GM11168 (cell line): ENCODE results near the gene SUPT3H.

Experiments
- in situ Hi-C: fragments of 300-500 bp; cut with MboI; formaldehyde crosslinking; loops from one replicate; pipeline ENCODE4 v1.12.0; 2022; ENCODE audit warnings: low sequenced_read_pairs; ENCODE audit not compliant: unreplicated experiment

Gene SUPT3H

GRCh38 chr6:44974511-44974910 lies 403.2 kb downstream of the SUPT3H start:
- in situ Hi-C loops: no loop called here

- in situ Hi-C loops: no loop called here
These were observed 405.0 kb downstream of the SUPT3H start for GRCh38 chr6:44972709-44973108.

GRCh38 chr6:44969446-44970185 lies 408.1 kb downstream of the SUPT3H start:
- in situ Hi-C loops: no loop called here

GRCh38 chr6:44967481-44967880 lies 410.3 kb downstream of the SUPT3H start:
- in situ Hi-C loops: no loop called here

GRCh38 chr6:44966449-44967092 lies 411.2 kb downstream of the SUPT3H start:
- in situ Hi-C loops: no loop called here

GRCh38 chr6:44965708-44966107 lies 412.0 kb downstream of the SUPT3H start:
- in situ Hi-C loops: no loop called here

GRCh38 chr6:44960898-44961297 lies 416.8 kb downstream of the SUPT3H start:
- in situ Hi-C loops: no loop called here

GRCh38 chr6:44959651-44960050 lies 418.1 kb downstream of the SUPT3H start:
- in situ Hi-C loops: no loop called here

- in situ Hi-C loops: no loop called here
These were observed 420.6 kb downstream of the SUPT3H start for GRCh38 chr6:44957156-44957555.

- in situ Hi-C loops: no loop called here
These were observed 421.3 kb downstream of the SUPT3H start for GRCh38 chr6:44956396-44956795.

GRCh38 chr6:44955145-44955544 lies 422.6 kb downstream of the SUPT3H start:
- in situ Hi-C loops: no loop called here

- in situ Hi-C loops: no loop called here
These were observed 423.5 kb downstream of the SUPT3H start for GRCh38 chr6:44954281-44954680.

GRCh38 chr6:44951253-44951747 lies 426.4 kb downstream of the SUPT3H start:
- in situ Hi-C loops: no loop called here

GRCh38 chr6:44949596-44950201 lies 428.0 kb downstream of the SUPT3H start:
- in situ Hi-C loops: no loop called here

- in situ Hi-C loops: no loop called here
These were observed 434.2 kb downstream of the SUPT3H start for GRCh38 chr6:44943541-44943940.

GRCh38 chr6:44942798-44943197 lies 434.9 kb downstream of the SUPT3H start:
- in situ Hi-C loops: no loop called here

- in situ Hi-C loops: no loop called here
These were observed 435.5 kb downstream of the SUPT3H start for GRCh38 chr6:44942201-44942600.

GRCh38 chr6:44940367-44940766 lies 437.4 kb downstream of the SUPT3H start:
- in situ Hi-C loops: no loop called here

- in situ Hi-C loops: no loop called here
These were observed 441.9 kb downstream of the SUPT3H start for GRCh38 chr6:44935693-44936300.

- in situ Hi-C loops: no loop called here
These were observed 444.6 kb downstream of the SUPT3H start for GRCh38 chr6:44933108-44933507.

GRCh38 chr6:44932651-44933091 lies 445.1 kb downstream of the SUPT3H start:
- in situ Hi-C loops: no loop called here
